Retinal pigment epithelial cell (primary cell): ENCODE results near the gene OSTC.

Experiments used
- DNase-seq: peaks from one replicate; pipeline ENCODE4 v3.0.0-alpha.2; 2010; ENCODE audit warnings: low read depth
- H3K4me3 ChIP-seq: 2 replicates; pipeline ENCODE4 v1.5.1; 2011; ENCODE audit warnings: mild to moderate bottlenecking, low read length, control low read depth, moderate library complexity
- TF ChIP-seq, protein P1 (sequence below): conservative IDR thresholded peaks from 2 replicates; pipeline ENCODE4 v1.5.1; 2011; ENCODE audit warnings: low read depth, low read length, control low read depth, inconsistent platforms

OSTC gene

GRCh38 chr4:108650212-108651013 lies at the start of gene OSTC:
Gene OSTC (plus strand): TSS chr4:108650599. CDS start chr4:108650656, 57 bp downstream.
- TF ChIP-seq, protein P1, sequence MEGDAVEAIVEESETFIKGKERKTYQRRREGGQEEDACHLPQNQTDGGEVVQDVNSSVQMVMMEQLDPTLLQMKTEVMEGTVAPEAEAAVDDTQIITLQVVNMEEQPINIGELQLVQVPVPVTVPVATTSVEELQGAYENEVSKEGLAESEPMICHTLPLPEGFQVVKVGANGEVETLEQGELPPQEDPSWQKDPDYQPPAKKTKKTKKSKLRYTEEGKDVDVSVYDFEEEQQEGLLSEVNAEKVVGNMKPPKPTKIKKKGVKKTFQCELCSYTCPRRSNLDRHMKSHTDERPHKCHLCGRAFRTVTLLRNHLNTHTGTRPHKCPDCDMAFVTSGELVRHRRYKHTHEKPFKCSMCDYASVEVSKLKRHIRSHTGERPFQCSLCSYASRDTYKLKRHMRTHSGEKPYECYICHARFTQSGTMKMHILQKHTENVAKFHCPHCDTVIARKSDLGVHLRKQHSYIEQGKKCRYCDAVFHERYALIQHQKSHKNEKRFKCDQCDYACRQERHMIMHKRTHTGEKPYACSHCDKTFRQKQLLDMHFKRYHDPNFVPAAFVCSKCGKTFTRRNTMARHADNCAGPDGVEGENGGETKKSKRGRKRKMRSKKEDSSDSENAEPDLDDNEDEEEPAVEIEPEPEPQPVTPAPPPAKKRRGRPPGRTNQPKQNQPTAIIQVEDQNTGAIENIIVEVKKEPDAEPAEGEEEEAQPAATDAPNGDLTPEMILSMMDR = peak; percentile 13
- H3K4me3 ChIP-seq = peak within 1 kb of the TSS; percentile 97
- DNase-seq = peak; percentile 91

GRCh38 chr4:108601106-108601505 lies 49.3 kb upstream of the OSTC start:
- TF ChIP-seq, protein P1 = no peak
- DNase-seq = no peak
- no peak overlapping the region for H3K4me3 ChIP-seq

GRCh38 chr4:108601532-108601931 lies 48.9 kb upstream of the OSTC start:
- DNase-seq = no peak
- TF ChIP-seq, protein P1 = no peak
- H3K4me3 ChIP-seq = no peak overlapping the region

- H3K4me3 ChIP-seq = no peak overlapping the region
- TF ChIP-seq, protein P1 = no peak
- DNase-seq = no peak
Measured at GRCh38 chr4:108602163-108602562, 48.2 kb upstream of the OSTC start.

- TF ChIP-seq, protein P1 = no peak
- no peak for DNase-seq
- H3K4me3 ChIP-seq = no peak overlapping the region
Measured at GRCh38 chr4:108607079-108607815, 43.2 kb upstream of the OSTC start.

GRCh38 chr4:108611365-108611764 lies 39.0 kb upstream of the OSTC start:
- TF ChIP-seq, protein P1 = peak; percentile 50
- H3K4me3 ChIP-seq = peak overlapping the region; percentile 29
- DNase-seq = no peak
